Aorta (tissue), 5 donors: ENCODE results near the gene MICALL1. TPM values are rescaled to one million over a fixed set of nuclear protein-coding genes. Genes with fewer than 3 reads are reported as not detected.
A peak's percentile ranks its signal among the peaks of the same experiment; 100 is the strongest.
"Not testable (repeated sequence)": the region's sequence is repeated elsewhere in the genome, so short reads cannot be mapped to it uniquely, and the experiment has no call there.

Experiments used
- ATAC-seq: fragments of 200-7000 bp; cut with Tn5 transposase; one replicate; pipeline ENCODE4 v1.9.1; 2022; ENCODE audit warnings: moderate library complexity; ENCODE audit not compliant: low FRiP score
- DNase-seq, 2 donors: peaks; one replicate each; pipeline ENCODE4 v3.0.0-alpha.2; 2020
- H3K27ac ChIP-seq, 2 donors: one replicate each; pipeline ENCODE4 v1.5.1; 2013; ENCODE audit warnings: low read length in 2 of 2, mild to moderate bottlenecking in 2 of 2, moderate library complexity in 2 of 2, control low read depth in 1 of 2, inconsistent platforms in 1 of 2, low read depth in 1 of 2
- H3K27me3 ChIP-seq, 2 donors: one replicate each; pipeline ENCODE4 v1.6.1; 2013; ENCODE audit warnings: control low read depth in 1 of 2, low read length in 1 of 2, mild to moderate bottlenecking in 1 of 2, moderate library complexity in 1 of 2; ENCODE audit not compliant: insufficient read depth in 2 of 2, control insufficient read depth in 1 of 2
- H3K36me3 ChIP-seq, 2 donors: one replicate each; pipeline ENCODE4 v1.6.1; 2013; ENCODE audit warnings: control low read depth in 1 of 2, low read length in 1 of 2, mild to moderate bottlenecking in 1 of 2; ENCODE audit not compliant: insufficient read depth in 2 of 2, control insufficient read depth in 1 of 2
- H3K4me1 ChIP-seq, 2 donors: one replicate each; pipeline ENCODE4 v1.6.1; 2013; ENCODE audit warnings: low read length in 2 of 2, control low read depth in 1 of 2, mild to moderate bottlenecking in 1 of 2, moderate library complexity in 1 of 2; ENCODE audit not compliant: insufficient read depth in 2 of 2, control insufficient read depth in 1 of 2
- H3K4me3 ChIP-seq, 2 donors: one replicate each; pipeline ENCODE4 v1.5.1; 2013; ENCODE audit warnings: low read length in 2 of 2, control low read depth in 1 of 2, mild to moderate bottlenecking in 1 of 2
- H3K9me3 ChIP-seq: one replicate; pipeline ENCODE4 v1.6.1; 2013; ENCODE audit warnings: mild to moderate bottlenecking, low read length; ENCODE audit not compliant: control insufficient read depth
- WGBS, 2 donors: extraction: QIAGEN DNeasy Blood & Tissue Kit; methylation state at CpG; one replicate each; pipeline ENCODE4 v1.1.7; 2013; 5-methylcytosine and 5-hydroxymethylcytosine counted together
- intact Hi-C, 2 donors: fragments of 100-400 bp; cut with DNase I; formaldehyde crosslinking; loops; one replicate each; pipeline versions ENCODE4 v1.14.2 to v1.15.0; 2022
- polyA plus RNA-seq, 2 donors: library from polyadenylated mRNA; stranded (reverse); fragments of 200-250 nt; gene quantifications; one replicate each; pipeline ENCODE4 v1.2.3, GENCODE V29; 2013
- total RNA-seq, 2 donors: library from RNA; stranded (reverse); fragmentation: NEBNext Ultra II Directional; extraction: Animal tissue kit (Norgen Biotek cat#: 25700); gene quantifications; one replicate each; pipeline ENCODE4 v1.2.1, GENCODE V29; 2021
- donor health status: healthy with polysubstance abuse.
- donor health status: Bipolar disorder and iron deficiency.
- donor health status: DM: no; HTN: no; CAD: no.
- donor health status: DM: no; HTN: no; CAD: no.
- donor health status: DM: yes; HTN: yes; CAD: no.

MICALL1 gene
- total and polyA plus RNA-seq, 4 donors, result 7.0 to 39.3 (median 18.5) TPM

DNA sequence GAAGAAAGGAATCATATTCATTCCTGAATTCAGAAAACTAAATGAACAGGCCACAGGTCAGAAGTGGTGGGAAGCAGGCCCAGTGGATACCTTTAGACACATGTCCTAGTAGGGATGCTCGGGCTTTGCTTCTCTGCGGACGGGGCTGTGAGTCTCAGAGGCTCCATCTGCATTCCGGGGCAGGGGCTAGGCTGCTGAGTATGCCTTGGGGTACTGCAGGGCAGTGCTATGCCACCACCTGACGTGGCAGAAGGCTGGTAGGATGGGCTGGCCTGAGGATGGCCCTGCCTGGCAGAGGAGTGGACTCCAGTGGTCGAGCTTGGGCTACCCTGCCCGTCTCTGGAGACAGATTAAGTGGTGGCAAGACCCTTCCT lies 37.7 kb downstream of the MICALL1 start:
- WGBS, 2 donors, result 91 to 94% methylated on average over 7 of the region's 7 CpGs
- ATAC-seq, result no peak
- Histone ChIP-seq H3K27me3 (no peaks in the 10 kb centered on the region), H3K27ac (no peak overlapping the region), H3K36me3 (no peaks in the 10 kb centered on the region), H3K4me3 (no peak overlapping the region), H3K4me1 (no peaks in the 10 kb centered on the region), H3K9me3 (no peaks in the 10 kb centered on the region)
- intact Hi-C loops, result no loop called here
- no peak for DNase-seq

DNA sequence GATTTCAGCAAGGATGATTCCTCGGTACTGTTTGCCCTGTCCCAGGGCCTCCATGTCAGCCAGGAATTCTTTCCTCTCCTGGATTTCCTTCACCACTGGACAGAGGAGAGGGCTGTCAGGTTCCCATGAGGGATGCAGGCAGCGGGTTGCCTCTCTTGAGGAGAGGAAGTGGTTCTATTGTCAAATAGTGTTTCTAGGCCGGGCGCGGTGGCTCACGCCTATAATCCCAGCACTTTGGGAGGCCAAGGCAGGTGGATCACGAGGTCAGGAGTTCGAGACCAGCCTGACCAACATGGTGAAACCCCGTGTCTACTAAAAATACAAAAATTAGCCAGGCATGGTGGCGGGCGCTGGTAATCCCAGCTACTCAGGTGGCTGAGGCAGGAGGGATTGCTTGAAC lies 38.3 kb downstream of the MICALL1 start:
- H3K27ac ChIP-seq, H3K27me3 ChIP-seq, H3K4me3 ChIP-seq, ATAC-seq, DNase-seq, H3K9me3 ChIP-seq, H3K36me3 ChIP-seq, H3K4me1 ChIP-seq, intact Hi-C loops: not testable (repeated sequence)
- 94% methylated on average over 11 of the region's 11 CpGs for WGBS, 2 donors

DNA sequence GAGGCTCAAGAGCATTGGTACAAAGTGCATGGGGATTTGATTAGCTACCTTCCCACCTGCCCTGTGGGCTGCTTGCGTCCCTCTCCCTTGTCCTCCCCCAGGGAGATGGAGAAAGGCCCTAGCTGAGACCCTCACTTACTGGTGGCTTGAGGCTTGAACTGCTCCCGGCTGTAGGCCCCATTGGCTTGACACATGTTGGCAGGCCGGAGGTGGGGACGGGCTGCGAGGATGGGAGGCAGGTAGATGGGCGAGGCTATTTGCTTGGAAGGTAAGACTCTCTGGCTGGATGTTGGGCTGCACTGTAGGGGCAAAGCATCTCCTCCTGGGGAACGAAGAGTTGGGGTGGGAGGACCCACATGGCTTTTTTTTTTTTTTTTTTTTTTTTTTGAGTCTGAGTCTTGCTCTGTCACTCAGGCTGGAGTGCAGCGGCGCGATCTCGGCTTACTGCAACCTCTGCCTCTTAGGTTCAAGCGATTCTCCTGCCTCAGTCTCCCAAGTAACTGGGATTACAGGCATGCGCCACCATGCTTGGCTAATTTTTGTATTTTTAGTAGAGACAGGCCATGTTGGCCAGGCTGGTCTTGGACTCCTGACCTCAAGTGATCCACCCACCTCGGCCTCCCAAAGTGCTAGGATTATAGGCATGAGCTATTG lies 41.2 kb downstream of the MICALL1 start:
- H3K36me3 ChIP-seq, DNase-seq, H3K4me1 ChIP-seq, H3K27ac ChIP-seq, H3K27me3 ChIP-seq, intact Hi-C loops, H3K4me3 ChIP-seq, H3K9me3 ChIP-seq, ATAC-seq: not testable (repeated sequence)
- 93 to 94% methylated on average over 14 of the region's 14 CpGs for WGBS, 2 donors

DNA sequence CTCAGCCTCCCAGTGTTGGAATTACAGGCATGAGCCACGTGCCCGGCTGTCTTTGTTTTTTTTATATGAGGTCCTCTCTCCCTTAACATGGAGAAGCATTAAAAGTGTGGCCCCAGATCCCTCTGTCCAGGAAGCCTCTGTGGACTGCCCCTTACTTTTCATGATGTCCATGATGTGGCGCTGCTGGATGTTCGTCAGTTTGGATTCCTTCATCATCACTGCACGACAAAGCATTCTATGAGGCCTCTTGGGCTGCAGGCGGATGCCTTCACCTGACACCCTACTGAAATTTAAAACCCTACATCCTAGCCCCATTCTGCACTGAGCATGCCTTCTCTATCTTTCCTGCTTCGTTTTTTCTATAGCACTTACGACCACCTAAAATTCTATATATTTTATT lies 45.2 kb downstream of the MICALL1 start:
- Histone ChIP-seq H3K4me1 (peaks cover 0 to 2% of the 10 kb centered on the region in 2 donors), H3K27ac (no peak overlapping the region), H3K36me3 (no peaks in the 10 kb centered on the region), H3K9me3 (no peaks in the 10 kb centered on the region), H3K4me3 (no peak overlapping the region), H3K27me3 (no peaks in the 10 kb centered on the region)
- no peak for ATAC-seq
- intact Hi-C loops, result loop anchor here in 1 of 2 donors (5.0 kb wide), 1 partner anchor 144 kb away; the partner anchor contains the start of gene GCAT
- no peak for DNase-seq
- WGBS, 2 donors, result 46 to 47% methylated on average over 8 of the region's 8 CpGs

DNA sequence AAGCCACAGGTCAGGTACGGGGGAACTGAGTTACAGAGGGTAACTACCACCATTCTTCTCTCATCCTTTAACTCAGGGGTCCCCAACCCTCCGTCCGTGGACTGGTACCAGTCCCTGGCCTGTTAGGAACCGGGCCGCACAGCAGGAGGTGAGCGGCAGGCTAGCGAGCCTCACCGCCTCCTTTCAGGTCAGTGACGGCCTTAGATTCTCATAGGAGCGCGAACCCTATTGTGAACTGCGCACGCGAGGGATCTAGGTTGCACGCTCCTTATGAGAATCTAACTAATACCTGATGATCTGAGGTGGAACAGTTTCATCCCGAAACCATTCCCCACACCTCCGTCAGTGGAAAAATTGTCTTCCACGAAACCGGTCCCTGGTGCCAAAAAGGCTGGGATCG lies 46.5 kb downstream of the MICALL1 start:
- not testable (repeated sequence) for ATAC-seq, H3K27ac ChIP-seq, H3K9me3 ChIP-seq, H3K27me3 ChIP-seq, DNase-seq, H3K36me3 ChIP-seq, H3K4me1 ChIP-seq
- intact Hi-C loops, result loop anchor here in 1 of 2 donors (5.0 kb wide), 1 partner anchor 145 kb away; the partner anchor contains the start of gene GCAT
- peak overlapping the region; percentile 20 to 39 for H3K4me3 ChIP-seq
- 5 to 9% methylated on average over 20 of the region's 20 CpGs for WGBS, 2 donors

DNA sequence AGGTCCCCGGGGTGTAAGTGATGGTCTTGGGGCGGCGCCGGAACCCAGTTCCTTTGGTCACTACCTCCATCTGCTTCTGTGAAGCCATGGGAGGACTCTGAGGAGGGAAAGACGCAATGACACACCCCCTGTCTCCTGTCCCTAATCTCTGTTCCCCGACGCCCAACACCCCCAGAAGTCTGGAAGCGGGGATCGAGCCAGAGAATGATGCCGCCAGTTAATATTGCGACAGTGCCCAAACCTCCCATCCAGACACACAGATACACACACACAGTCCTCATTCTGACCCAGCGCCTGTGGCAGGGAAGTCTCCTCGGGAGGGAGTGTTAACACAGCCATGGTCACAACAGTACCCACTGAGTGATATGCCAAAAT lies 47.0 kb downstream of the MICALL1 start:
- ATAC-seq (peak; percentile 67), DNase-seq (no peak)
- intact Hi-C loops, result loop anchor here in 1 of 2 donors (5.0 kb wide), 1 partner anchor 146 kb away; the partner anchor contains the start of gene GCAT
- no peak overlapping the region for H3K27ac ChIP-seq
- no peaks in the 10 kb centered on the region for H3K9me3 ChIP-seq
- H3K27me3 ChIP-seq, result no peaks in the 10 kb centered on the region
- peaks cover 0 to 2% of the 10 kb centered on the region in 2 donors for H3K4me1 ChIP-seq
- peak overlapping the region; percentile 20 to 39 for H3K4me3 ChIP-seq
- WGBS, 2 donors, result 0 to 1% methylated on average over 13 of the region's 13 CpGs
- H3K36me3 ChIP-seq, result peaks cover 0 to 4% of the 10 kb centered on the region in 2 donors

DNA sequence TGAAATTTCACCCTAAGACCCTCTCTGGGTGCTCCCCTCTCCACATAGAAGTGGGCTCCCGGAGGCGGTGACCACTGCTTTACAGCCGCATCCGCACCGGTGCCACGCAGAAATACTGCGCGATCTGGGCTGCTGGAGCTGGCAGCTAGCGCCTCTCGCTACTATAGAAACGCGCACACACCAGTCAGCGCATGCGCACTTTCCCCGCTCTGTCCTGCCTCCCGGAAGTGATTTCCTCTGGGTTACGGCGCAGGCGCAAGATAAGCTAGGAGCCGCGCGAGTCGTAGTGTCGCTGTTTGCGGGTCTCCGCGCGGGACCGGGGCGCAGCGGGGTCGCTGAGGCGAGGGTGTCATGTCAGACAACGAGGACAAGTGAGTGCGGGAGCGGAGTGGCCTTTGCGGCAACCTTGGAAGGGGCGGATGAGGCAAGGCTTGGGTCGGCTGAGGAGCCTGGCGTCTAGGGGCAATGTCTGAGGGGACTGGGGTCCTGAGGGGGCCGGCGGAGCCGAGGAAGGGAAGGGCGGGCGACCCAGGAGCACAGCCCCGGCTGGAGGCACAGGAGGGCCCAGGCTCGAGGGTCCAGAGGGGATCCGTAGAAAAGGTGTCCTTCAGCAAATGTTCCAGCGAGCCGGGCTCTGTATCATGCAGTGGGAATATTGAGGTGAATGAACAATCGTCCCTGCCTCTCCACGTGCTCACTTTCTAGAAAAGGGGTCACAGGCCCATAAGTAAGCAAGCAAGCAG lies 47.5 kb downstream of the MICALL1 start, which contains the start of the genes C22orf23 and POLR2F:
Gene C22orf23, minus strand, starts transcription at position 165 of the 743 bp plus-strand sequence. CDS start 452 bp downstream, outside the sequence.
Gene POLR2F, plus strand, starts transcription at position 263 of the 743 bp plus-strand sequence. Its CDS starts 89 bp downstream, at position 352.
- H3K4me1 ChIP-seq, result peaks cover 0 to 2% of the 10 kb centered on the region in 2 donors
- ATAC-seq (peak; percentile 96), DNase-seq (peak; percentile 98 to 99)
- no peaks in the 10 kb centered on the region for H3K27me3 ChIP-seq
- intact Hi-C loops, result loop anchor here in 1 of 2 donors (5.0 kb wide), 1 partner anchor 146 kb away; the partner anchor contains the start of gene GCAT
- peak within 1 kb of the TSS; percentile 76 to 81 for H3K4me3 ChIP-seq
- no peak within 1 kb of the TSS for H3K27ac ChIP-seq
- H3K36me3 ChIP-seq, result peaks cover 0 to 4% of the 10 kb centered on the region in 2 donors
- H3K9me3 ChIP-seq, result no peaks in the 10 kb centered on the region
- 0 to 1% methylated on average over 52 of the region's 52 CpGs for WGBS, 2 donors

DNA sequence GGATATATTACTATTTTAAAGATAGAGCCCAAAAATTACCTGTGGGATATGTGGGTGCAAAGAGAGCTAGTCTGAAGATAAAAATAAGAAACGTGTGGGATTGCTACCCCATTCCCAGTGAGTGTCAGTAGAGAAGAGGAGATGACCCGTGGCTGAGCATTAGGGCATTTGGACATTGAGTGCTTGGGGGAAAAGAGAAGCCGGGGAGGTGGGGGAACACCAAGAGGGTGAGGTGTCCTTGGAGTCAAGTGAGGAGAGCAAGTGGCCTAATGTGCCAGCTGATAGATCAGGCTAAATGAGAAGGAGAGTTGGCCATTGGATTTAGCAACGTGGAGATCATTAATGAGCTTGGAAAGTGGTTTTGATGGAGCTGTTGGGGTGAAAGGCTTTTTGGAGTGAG lies 48.6 kb downstream of the MICALL1 start:
- Histone ChIP-seq H3K9me3 (no peaks in the 10 kb centered on the region), H3K36me3 (peaks cover 0 to 8% of the 10 kb centered on the region in 2 donors), H3K27me3 (no peaks in the 10 kb centered on the region), H3K27ac (no peak overlapping the region), H3K4me1 (peaks cover 0 to 2% of the 10 kb centered on the region in 2 donors), H3K4me3 (peak overlapping the region in 1 of 2 donors; percentile 81)
- intact Hi-C loops, result loop anchor here in 1 of 2 donors (5.0 kb wide), 1 partner anchor 147 kb away; the partner anchor contains the start of gene GCAT
- DNase-seq, result no peak
- no peak for ATAC-seq
- WGBS, 2 donors, result 74 to 77% methylated on average over 4 of the region's 4 CpGs
